ENCODE measurements around the gene ALK.

- no peak for TF ChIP-seq CTCF (IDR thresholded peaks at IDR 0.05)
- TF ChIP-seq POLR2AphosphoS5 (IDR thresholded peaks at IDR 0.05) = no peak
Measured at GRCh38 chr2:29962922-29963321, 41.5 kb upstream of the ALK start.

Data from sigmoid colon (tissue), 4 donors.